CD14-positive monocyte (primary cell): Measurements from ENCODE around the gene MGAT4A. TPM values are rescaled to one million over a fixed set of nuclear protein-coding genes. Genes with fewer than 3 reads are reported as not detected.

Experiments
- DNase-seq, 3 donors: peaks; one replicate each; pipeline ENCODE4 v3.0.0-alpha.2; 2011 to 2022
- H2AFZ ChIP-seq: 2 replicates; pipeline ENCODE4 v1.6.0; 2012; ENCODE audit warnings: mild to moderate bottlenecking, low read depth, low read length, inconsistent platforms; ENCODE audit not compliant: insufficient read depth, poor library complexity, severe bottlenecking
- H3K27ac ChIP-seq, 2 donors: 1 replicate in 1 of 2; 2 replicates in 1 of 2; pipeline ENCODE4 v1.5.1; 2012 to 2013; ENCODE audit warnings: low read length in 2 of 2, control low read depth in 1 of 2, inconsistent platforms in 1 of 2, low read depth in 1 of 2, mild to moderate bottlenecking in 1 of 2
- H3K27me3 ChIP-seq, 2 donors: one replicate each; pipeline versions ENCODE4 v1.6.0 to v1.6.1; 2011 to 2013; ENCODE audit warnings: low read length in 2 of 2; ENCODE audit not compliant: control insufficient read depth in 2 of 2, insufficient read depth in 2 of 2
- H3K36me3 ChIP-seq, 2 donors: replicated peaks in 1 of 2; 1 replicate in 1 of 2; 2 replicates in 1 of 2; pipeline versions ENCODE4 v1.5.1 to v1.6.1; 2012 to 2013; ENCODE audit warnings: low read length in 2 of 2, control low read depth in 1 of 2, inconsistent platforms in 1 of 2, mild to moderate bottlenecking in 1 of 2; ENCODE audit not compliant: insufficient read depth in 2 of 2, control insufficient read depth in 1 of 2
- H3K4me1 ChIP-seq, 2 donors: 1 replicate in 1 of 2; 2 replicates in 1 of 2; pipeline versions ENCODE4 v1.5.1 to v1.6.1; 2012 to 2013; ENCODE audit warnings: low read length in 2 of 2, control low read depth in 1 of 2, inconsistent platforms in 1 of 2, mild to moderate bottlenecking in 1 of 2, moderate library complexity in 1 of 2; ENCODE audit not compliant: insufficient read depth in 2 of 2, control insufficient read depth in 1 of 2
- H3K4me2 ChIP-seq: replicated peaks from 2 replicates; pipeline ENCODE3; 2012; ENCODE audit warnings: low read length, moderate library complexity, mild to moderate bottlenecking; ENCODE audit not compliant: poor library complexity, severe bottlenecking; ENCODE audit errors: extremely low read depth
- H3K4me3 ChIP-seq, 3 experiments: fragments of 200-600 bp in 1 of 3; sonication (generic) in 1 of 3; replicated peaks in 1 of 3; 1 replicate in 2 of 3; 2 replicates in 1 of 3; pipeline ENCODE4 v1.5.1; 2011 to 2013; ENCODE audit warnings: low read length in 3 of 3, mild to moderate bottlenecking in 3 of 3, control low read depth in 2 of 3, low read depth in 2 of 3, inconsistent platforms in 1 of 3, moderate library complexity in 1 of 3
- H3K79me2 ChIP-seq: 2 replicates; pipeline ENCODE4 v1.6.0; 2012; ENCODE audit warnings: mild to moderate bottlenecking, control low read depth, inconsistent platforms, low read length, moderate library complexity; ENCODE audit not compliant: insufficient read depth
- H3K9ac ChIP-seq: 2 replicates; pipeline ENCODE4 v1.6.0; 2017; ENCODE audit warnings: low read length, mild to moderate bottlenecking; ENCODE audit not compliant: insufficient read depth, poor library complexity, severe bottlenecking
- H3K9me3 ChIP-seq, 2 donors: replicated peaks in 1 of 2; 1 replicate in 1 of 2; 2 replicates in 1 of 2; pipeline versions ENCODE4 v1.5.1 to v1.6.1; 2012 to 2013; ENCODE audit warnings: low read length in 2 of 2, control low read depth in 1 of 2; ENCODE audit not compliant: control insufficient read depth in 1 of 2, insufficient read depth in 1 of 2
- H4K20me1 ChIP-seq: 2 replicates; pipeline ENCODE4 v1.6.0; 2012; ENCODE audit warnings: mild to moderate bottlenecking, low read length, control low read depth, moderate library complexity; ENCODE audit not compliant: insufficient read depth
- H3K27ac Mint-ChIP-seq, 7 donors: one replicate each; pipeline ENCODE4 v1.8.0; 2020; ENCODE audit warnings: mild to moderate bottlenecking in 7 of 7, mixed read lengths in 7 of 7, moderate library complexity in 6 of 7, inconsistent platforms in 2 of 7
- H3K27me3 Mint-ChIP-seq, 3 donors: one replicate each; pipeline ENCODE4 v1.8.0; 2021 to 2022; ENCODE audit warnings: low read depth in 3 of 3, mild to moderate bottlenecking in 3 of 3, mixed read lengths in 3 of 3, moderate library complexity in 3 of 3, inconsistent platforms in 1 of 3
- H3K36me3 Mint-ChIP-seq, 2 donors: one replicate each; pipeline ENCODE4 v1.8.0; 2020; ENCODE audit warnings: mixed read lengths in 2 of 2, inconsistent platforms in 1 of 2, mild to moderate bottlenecking in 1 of 2
- H3K4me1 Mint-ChIP-seq: one replicate; pipeline ENCODE4 v1.8.0; 2020; ENCODE audit warnings: mild to moderate bottlenecking, mixed read lengths
- H3K4me3 Mint-ChIP-seq, 2 donors: one replicate each; pipeline ENCODE4 v1.8.0; 2020; ENCODE audit warnings: mild to moderate bottlenecking in 2 of 2, mixed read lengths in 2 of 2, moderate library complexity in 1 of 2
- H3K9me3 Mint-ChIP-seq, 7 donors: one replicate each; pipeline ENCODE4 v1.8.0; 2020 to 2022; ENCODE audit warnings: mixed read lengths in 7 of 7, mild to moderate bottlenecking in 6 of 7, moderate library complexity in 6 of 7, inconsistent platforms in 2 of 7
- CTCF ChIP-seq: fragments of 200-600 bp; IDR thresholded peaks from one replicate; pipeline ENCODE4 v1.8.0; 2022; ENCODE audit warnings: antibody characterized with exemption, mild to moderate bottlenecking
- WGBS: methylation state at CpG from one replicate; pipeline ENCODE4 v1.1.5; 2013; ENCODE audit warnings: missing lambda C conversion rate; ENCODE audit not compliant: insufficient coverage; 5-methylcytosine and 5-hydroxymethylcytosine counted together
- intact Hi-C, 2 donors: fragments of 100-400 bp; cut with micrococcal nuclease; formaldehyde crosslinking; loops; one replicate each; pipeline versions ENCODE4 v1.15.0 to v1.15.1; 2023
- polyA plus RNA-seq, 3 donors: library from polyadenylated mRNA; depleted of rRNA in 1 of 3; unstranded in 2 of 3; stranded (reverse) in 1 of 3; fragments of 300-500 nt in 2 of 3; fragments of >200 nt in 1 of 3; fragmentation: Illumina TruSeq in 2 of 3; gene quantifications; 1 replicate in 2 of 3; 2 replicates in 1 of 3; pipeline ENCODE4 v1.2.3, GENCODE V29; 2012 to 2021

The MGAT4A gene
- polyA plus RNA-seq, 3 donors: 24.3 to 35.9 (median 35.1) TPM

- no peak overlapping the region for H3K9ac ChIP-seq
- intact Hi-C loops: no loop called here
- H3K27ac ChIP-seq: no peak overlapping the region
- Mint-ChIP-seq H3K4me1 (no peaks in the 10 kb centered on the region), H3K4me3 (no peak overlapping the region), H3K36me3 (peaks cover 87 to 92% of the 10 kb centered on the region in 2 donors), H3K27ac (peak overlapping the region in 1 of 7 donors; percentile 46), H3K27me3 (no peaks in the 10 kb centered on the region), H3K9me3 (peaks cover 0 to 3% (median 0%) of the 10 kb centered on the region in 7 donors)
- no peak overlapping the region for H3K4me2 ChIP-seq
- peaks cover 92 to 100% of the 10 kb centered on the region in 2 donors for H3K36me3 ChIP-seq
- no peaks in the 10 kb centered on the region for H3K4me1 ChIP-seq
- DNase-seq: no peak
- H3K27me3 ChIP-seq: no peaks in the 10 kb centered on the region
- no peaks in the 10 kb centered on the region for H3K79me2 ChIP-seq
- H2AFZ ChIP-seq: no peak overlapping the region
- H4K20me1 ChIP-seq: peaks cover 17% of the 10 kb centered on the region
- 100% methylated on average over 2 of the region's 7 CpGs for WGBS
- H3K9me3 ChIP-seq: no peaks in the 10 kb centered on the region
- TF ChIP-seq CTCF: no peak
- no peak overlapping the region for H3K4me3 ChIP-seq
These were observed 147.7 kb downstream of the MGAT4A start for GRCh38 chr2:98583276-98583675.

- Mint-ChIP-seq H3K27ac (no peak overlapping the region), H3K4me3 (no peak overlapping the region), H3K27me3 (no peaks in the 10 kb centered on the region), H3K4me1 (no peaks in the 10 kb centered on the region), H3K36me3 (peaks cover 88 to 92% of the 10 kb centered on the region in 2 donors), H3K9me3 (peaks cover 0 to 3% (median 0%) of the 10 kb centered on the region in 7 donors)
- WGBS: 97% methylated on average over 9 of the region's 9 CpGs
- TF ChIP-seq CTCF: no peak
- H3K36me3 ChIP-seq: peaks cover 92 to 100% of the 10 kb centered on the region in 2 donors
- intact Hi-C loops: no loop called here
- H3K9me3 ChIP-seq: no peaks in the 10 kb centered on the region
- DNase-seq: no peak
- no peaks in the 10 kb centered on the region for H3K27me3 ChIP-seq
- no peak overlapping the region for H3K9ac ChIP-seq
- no peaks in the 10 kb centered on the region for H3K79me2 ChIP-seq
- no peak overlapping the region for H2AFZ ChIP-seq
- peaks cover 17% of the 10 kb centered on the region for H4K20me1 ChIP-seq
- H3K4me1 ChIP-seq: no peaks in the 10 kb centered on the region
- H3K4me2 ChIP-seq: no peak overlapping the region
- no peak overlapping the region for H3K4me3 ChIP-seq
- H3K27ac ChIP-seq: no peak overlapping the region
These were observed 148.4 kb downstream of the MGAT4A start for GRCh38 chr2:98582523-98582922.
